ENCODE data around the gene TIGAR.

The TIGAR gene, protein sequence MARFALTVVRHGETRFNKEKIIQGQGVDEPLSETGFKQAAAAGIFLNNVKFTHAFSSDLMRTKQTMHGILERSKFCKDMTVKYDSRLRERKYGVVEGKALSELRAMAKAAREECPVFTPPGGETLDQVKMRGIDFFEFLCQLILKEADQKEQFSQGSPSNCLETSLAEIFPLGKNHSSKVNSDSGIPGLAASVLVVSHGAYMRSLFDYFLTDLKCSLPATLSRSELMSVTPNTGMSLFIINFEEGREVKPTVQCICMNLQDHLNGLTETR

GRCh38 chr12:4320853-4321701 is at the start of gene TIGAR:
TSS of gene TIGAR (plus strand) at chr12:4321213. CDS start at chr12:4321272, 59 bp downstream.
- peak; percentile 100 for DNase-seq (ENCODE audit: low spot score)

DNA sequence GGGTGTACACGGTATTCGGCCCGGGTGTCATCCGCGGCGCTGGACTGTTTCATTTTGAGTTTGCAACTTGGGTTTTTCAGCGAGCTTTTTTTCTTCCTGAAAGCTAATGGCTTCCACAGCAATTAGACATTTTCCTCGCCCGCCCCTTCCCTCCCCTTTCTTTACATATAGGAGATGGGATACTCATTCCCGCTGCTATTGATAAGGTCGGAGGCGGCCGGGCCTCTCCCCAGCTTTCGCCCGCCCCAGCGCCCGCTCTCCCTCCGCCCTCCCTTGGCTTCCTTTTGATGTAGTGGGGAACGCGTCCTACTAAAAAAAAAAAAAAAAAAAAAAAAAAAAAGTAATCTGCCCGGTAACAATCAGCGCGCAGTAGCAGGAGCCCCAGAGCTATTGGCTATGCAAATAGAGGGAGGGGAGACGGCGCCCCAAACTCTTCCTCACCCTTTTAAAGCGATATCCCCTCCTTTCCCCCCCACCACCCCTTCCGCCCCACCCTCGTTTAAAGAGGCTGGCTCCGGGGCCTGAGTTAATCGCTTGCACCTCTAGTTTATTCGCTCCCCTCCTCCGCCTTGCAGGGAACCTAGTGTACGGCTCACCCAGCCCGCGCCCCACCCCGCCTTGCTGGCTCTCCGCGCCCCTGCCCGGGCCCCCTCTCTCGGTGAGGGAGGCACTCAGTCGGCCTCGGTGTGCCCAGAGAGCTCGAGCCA is 49.1 kb upstream of the TIGAR start:
- peak; percentile 48 for DNase-seq (ENCODE audit: low spot score)

DNA sequence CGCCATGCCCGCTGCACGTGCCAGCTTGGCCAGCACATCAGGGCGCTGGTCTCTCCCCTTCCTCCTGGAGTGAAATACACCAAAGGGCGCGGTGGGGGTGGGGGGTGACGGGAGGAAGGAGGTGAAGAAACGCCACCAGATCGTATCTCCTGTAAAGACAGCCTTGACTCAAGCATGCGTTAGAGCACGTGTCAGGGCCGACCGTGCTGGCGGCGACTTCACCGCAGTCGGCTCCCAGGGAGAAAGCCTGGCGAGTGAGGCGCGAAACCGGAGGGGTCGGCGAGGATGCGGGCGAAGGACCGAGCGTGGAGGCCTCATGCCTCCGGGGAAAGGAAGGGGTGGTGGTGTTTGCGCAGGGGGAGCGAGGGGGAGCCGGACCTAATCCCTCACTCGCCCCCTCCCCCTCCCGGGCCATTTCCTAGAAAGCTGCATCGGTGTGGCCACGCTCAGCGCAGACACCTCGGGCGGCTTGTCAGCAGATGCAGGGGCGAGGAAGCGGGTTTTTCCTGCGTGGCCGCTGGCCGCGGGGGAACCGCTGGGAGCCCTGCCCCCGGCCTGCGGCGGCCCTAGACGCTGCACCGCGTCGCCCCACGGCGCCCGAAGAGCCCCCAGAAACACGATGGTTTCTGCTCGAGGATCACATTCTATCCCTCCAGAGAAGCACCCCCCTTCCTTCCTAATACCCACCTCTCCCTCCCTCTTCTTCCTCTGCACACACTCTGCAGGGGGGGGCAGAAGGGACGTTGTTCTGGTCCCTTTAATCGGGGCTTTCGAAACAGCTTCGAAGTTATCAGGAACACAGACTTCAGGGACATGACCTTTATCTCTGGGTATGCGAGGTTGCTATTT is 48.4 kb upstream of the TIGAR start:
- DNase-seq (ENCODE audit: low spot score): no peak

DNA sequence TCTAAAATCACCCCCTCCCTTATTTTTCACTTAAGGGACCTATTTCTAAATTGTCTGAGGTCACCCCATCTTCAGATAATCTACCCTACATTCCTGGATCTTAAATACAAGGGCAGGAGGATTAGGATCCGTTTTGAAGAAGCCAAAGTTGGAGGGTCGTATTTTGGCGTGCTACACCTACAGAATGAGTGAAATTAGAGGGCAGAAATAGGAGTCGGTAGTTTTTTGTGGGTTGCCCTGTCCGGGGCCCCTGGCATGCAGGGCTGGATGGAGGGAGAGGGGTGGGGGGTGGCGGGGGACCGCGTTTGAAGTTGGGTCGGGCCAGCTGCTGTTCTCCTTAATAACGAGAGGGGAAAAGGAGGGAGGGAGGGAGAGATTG is 47.8 kb upstream of the TIGAR start:
- no peak for DNase-seq (ENCODE audit: low spot score)

DNA sequence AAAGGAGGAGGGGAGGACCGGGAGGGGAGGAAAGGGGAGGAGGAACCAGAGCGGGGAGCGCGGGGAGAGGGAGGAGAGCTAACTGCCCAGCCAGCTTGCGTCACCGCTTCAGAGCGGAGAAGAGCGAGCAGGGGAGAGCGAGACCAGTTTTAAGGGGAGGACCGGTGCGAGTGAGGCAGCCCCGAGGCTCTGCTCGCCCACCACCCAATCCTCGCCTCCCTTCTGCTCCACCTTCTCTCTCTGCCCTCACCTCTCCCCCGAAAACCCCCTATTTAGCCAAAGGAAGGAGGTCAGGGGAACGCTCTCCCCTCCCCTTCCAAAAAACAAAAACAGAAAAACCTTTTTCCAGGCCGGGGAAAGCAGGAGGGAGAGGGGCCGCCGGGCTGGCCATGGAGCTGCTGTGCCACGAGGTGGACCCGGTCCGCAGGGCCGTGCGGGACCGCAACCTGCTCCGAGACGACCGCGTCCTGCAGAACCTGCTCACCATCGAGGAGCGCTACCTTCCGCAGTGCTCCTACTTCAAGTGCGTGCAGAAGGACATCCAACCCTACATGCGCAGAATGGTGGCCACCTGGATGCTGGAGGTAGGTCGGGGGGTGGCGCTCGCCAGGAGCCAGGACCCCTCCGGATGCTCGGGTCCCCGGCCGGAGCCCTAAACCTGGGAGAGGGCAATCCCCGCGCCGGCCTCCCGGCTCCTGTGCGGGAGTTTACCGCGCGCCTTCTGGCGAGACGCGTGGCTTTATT is 47.2 kb upstream of the TIGAR start, which contains the start of gene CCND2:
TSS of gene CCND2 (plus strand) at position 111 of the 744 bp plus-strand sequence. CDS start at position 390, 279 bp downstream.
- DNase-seq (ENCODE audit: low spot score): peak; percentile 85

DNA sequence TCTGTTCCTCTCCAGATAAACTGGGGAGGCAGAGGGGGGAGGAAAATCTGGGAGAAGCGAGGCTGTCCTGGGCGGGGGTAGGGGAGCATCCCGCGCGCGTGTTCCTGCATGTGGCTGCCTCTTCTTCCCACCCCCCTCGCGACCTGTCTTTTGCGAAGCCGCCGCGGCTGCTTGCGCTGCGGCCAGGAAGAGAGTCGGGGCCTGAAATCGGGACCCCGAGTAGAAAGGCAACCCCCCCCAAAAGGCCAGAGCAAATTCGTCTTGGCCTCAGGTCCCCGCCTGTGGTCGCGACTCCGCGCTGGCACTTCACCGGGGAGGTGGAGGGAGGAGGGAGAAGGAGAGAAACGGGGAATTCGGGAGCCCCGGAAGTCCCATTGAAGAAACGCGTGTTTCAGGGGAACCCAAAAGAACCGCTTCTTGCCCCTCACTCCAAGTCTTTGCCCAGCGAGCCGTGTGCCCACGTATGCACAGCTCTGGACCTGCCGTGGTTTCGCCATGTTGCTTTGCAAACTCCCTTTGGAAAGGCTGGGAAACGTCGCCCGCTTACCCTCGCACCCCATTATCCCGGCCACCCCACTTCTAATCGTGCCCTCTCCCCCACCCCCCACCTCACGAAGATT is 46.5 kb upstream of the TIGAR start:
- DNase-seq (ENCODE audit: low spot score): no peak

DNA sequence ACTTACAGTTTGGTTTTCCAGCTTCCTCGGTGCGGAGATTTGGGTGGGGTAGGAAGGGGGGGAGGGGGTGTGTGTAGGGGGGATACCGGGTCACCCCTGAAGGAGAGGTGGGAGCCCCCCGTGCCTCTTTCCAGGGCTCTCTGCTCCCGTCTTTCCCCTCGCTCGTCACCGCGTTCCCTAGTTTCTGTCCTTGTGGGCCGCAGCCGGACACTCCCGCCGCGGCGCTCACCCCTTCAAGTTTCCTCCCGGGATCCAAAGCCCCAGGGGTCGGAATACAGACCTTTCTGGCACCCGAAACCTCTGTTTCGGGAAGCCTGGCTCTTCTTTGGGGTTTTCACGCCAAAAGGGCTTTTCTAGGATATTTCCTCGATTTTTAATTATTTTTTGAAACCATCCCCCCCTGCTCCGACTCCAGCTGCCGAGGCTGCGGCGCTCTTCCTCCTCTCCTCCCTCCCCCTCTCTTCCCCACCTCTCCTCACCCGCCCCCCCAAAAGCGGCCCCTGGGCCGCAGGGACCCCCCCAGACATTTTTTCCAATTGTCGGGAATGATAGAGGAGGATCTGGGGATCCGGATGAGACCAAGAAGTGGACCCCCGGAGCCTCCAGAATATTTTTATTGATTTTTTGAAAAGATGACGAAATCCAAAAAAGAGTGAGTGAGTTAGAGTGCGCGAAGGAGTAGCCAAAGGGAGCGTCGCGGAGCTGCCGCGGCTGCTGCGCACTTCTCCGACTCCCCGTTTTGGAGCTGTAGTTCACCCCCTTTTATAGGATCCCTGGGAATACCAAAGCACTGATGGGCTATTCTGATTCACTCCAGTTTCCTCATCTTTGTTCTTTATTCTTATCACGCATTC is 45.8 kb upstream of the TIGAR start:
- DNase-seq (ENCODE audit: low spot score): peak; percentile 41

GRCh38 chr12:4275870-4276301 is 45.1 kb upstream of the TIGAR start:
- no peak for DNase-seq (ENCODE audit: low spot score)

- peak; percentile 88 for DNase-seq (ENCODE audit: low spot score)
These were observed 44.3 kb upstream of the TIGAR start for GRCh38 chr12:4276524-4277204.

DNA sequence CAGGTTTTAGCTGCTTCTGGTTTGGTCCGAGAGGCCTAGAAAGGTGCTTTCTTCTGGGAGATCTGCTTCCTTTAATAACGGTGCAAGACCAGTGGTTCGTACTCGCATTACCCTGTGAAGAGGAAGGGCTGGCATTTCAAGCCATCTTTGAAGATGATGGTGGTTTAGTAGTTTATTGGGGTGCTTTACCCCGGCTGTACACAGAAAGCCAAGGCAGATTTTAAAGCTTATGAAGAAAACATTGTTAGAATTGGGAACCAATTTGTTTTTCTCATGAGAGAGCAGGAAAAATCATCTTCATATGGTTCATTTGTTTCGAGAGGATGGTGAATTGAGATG is 43.8 kb upstream of the TIGAR start:
- no peak for DNase-seq (ENCODE audit: low spot score)

GRCh38 chr12:4277857-4278256 is 43.2 kb upstream of the TIGAR start:
- DNase-seq (ENCODE audit: low spot score): no peak

GRCh38 chr12:4278329-4279197 is 42.5 kb upstream of the TIGAR start:
- no peak for DNase-seq (ENCODE audit: low spot score)

DNA sequence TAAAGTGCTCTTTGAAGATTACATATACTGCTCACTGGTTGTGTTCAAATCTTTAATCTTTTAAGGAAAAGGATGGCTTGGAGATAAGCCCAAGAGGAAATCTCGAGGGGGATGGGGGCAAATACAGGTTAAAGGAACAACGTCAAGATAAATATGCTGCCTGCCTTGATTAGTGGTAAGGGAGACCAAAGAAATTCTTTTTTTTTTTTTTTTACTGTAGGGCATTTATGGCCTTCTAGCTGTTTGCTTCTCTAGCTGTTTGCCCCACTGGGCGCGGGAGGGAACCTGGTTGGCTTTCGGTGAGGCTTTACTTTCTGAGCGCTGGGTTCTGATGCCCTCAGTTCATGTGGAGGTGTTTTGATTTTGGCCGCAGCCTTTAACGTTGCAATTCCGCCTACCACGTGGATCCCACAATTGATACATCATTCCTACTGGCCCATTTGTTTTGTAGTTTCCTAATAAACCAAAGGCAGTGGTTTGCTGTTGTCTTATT is 41.8 kb upstream of the TIGAR start:
- no peak for DNase-seq (ENCODE audit: low spot score)

- no peak for DNase-seq (ENCODE audit: low spot score)
These were observed 40.5 kb upstream of the TIGAR start for GRCh38 chr12:4280351-4281163.

GRCh38 chr12:4281173-4281654 is 39.8 kb upstream of the TIGAR start:
- no peak for DNase-seq (ENCODE audit: low spot score)

GRCh38 chr12:4282103-4282891 is 38.7 kb upstream of the TIGAR start:
- no peak for DNase-seq (ENCODE audit: low spot score)

All from AG20443 (cell line).